Adipocyte (in vitro differentiated cells): ENCODE results near the gene ARHGAP5.

Experiments used
- DNase-seq: peaks from one replicate; pipeline ENCODE4 v3.0.0-alpha.2; 2015; ENCODE audit warnings: low read depth
- H3K27me3 ChIP-seq: replicated peaks from 2 replicates; pipeline ENCODE4 v1.7.0; 2013; ENCODE audit warnings: mild to moderate bottlenecking, low read length, moderate library complexity; ENCODE audit not compliant: control insufficient read depth, insufficient read depth
- H3K36me3 ChIP-seq: 2 replicates; pipeline ENCODE4 v1.7.0; 2013; ENCODE audit warnings: low read length, mild to moderate bottlenecking, moderate library complexity; ENCODE audit not compliant: control insufficient read depth, insufficient read depth, severe bottlenecking
- H3K4me1 ChIP-seq: 2 replicates; pipeline ENCODE4 v1.7.0; 2013; ENCODE audit warnings: mild to moderate bottlenecking, low read length, moderate library complexity; ENCODE audit not compliant: control insufficient read depth, insufficient read depth
- H3K4me3 ChIP-seq: 2 replicates; pipeline ENCODE4 v1.7.0; 2013; ENCODE audit warnings: mild to moderate bottlenecking, low read length, moderate library complexity
- H3K9ac ChIP-seq: 2 replicates; pipeline ENCODE4 v1.7.0; 2013; ENCODE audit warnings: mild to moderate bottlenecking, low read length, moderate library complexity
- H3K9me3 ChIP-seq: 2 replicates; pipeline ENCODE4 v1.7.0; 2013; ENCODE audit warnings: mild to moderate bottlenecking, low read length, moderate library complexity; ENCODE audit not compliant: control insufficient read depth

Gene ARHGAP5

GRCh38 chr14:32090686-32091085 lies 13.6 kb downstream of the ARHGAP5 start:
- H3K27me3 ChIP-seq: no peaks in the 10 kb centered on the region
- DNase-seq: no peak
- H3K4me3 ChIP-seq: no peak overlapping the region
- H3K9me3 ChIP-seq: no peaks in the 10 kb centered on the region
- H3K36me3 ChIP-seq: peaks cover 43% of the 10 kb centered on the region
- no peak overlapping the region for H3K9ac ChIP-seq
- H3K4me1 ChIP-seq: no peaks in the 10 kb centered on the region

DNA sequence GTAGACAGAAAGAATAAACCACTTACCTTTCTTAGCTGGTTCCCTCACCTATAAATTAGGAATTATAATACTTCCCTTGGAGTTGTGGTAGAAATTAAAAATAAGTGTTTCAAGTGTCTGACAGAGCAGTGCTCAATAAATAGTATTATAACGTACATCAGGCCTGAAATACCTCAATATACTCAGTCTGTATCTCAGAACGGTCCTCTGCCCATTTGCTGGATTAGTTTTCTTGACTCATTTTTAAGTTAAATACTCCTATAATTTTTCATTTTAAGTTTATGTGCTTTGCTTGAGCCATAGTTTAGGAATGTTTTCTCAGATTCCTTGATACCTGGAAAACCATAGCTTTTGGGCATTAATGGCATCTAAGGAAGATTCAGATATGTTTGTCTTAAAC lies 22.4 kb downstream of the ARHGAP5 start:
- Histone ChIP-seq H3K9me3 (no peaks in the 10 kb centered on the region), H3K4me1 (peaks cover 3% of the 10 kb centered on the region), H3K4me3 (no peak overlapping the region), H3K36me3 (peaks cover 23% of the 10 kb centered on the region), H3K9ac (no peak overlapping the region), H3K27me3 (no peaks in the 10 kb centered on the region)
- DNase-seq: no peak

DNA sequence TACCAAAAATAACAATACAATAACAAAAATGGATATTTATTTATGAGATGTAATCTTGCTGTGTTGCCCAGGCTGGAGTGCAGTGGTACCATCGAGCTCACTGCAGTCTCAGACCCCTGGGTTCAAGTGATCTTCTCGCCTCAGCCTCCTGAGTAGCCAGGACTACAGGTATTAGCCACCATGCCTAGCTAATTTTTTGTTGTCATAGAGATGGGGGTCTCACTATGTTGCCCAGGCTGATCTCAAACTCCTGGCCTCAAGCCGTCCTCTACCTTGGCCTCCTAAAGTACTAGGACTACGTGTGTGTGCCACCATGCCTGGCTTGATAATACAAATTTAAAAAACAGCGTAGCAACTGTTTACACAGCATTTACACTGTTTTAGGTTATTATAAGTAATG lies 23.1 kb downstream of the ARHGAP5 start:
- no peaks in the 10 kb centered on the region for H3K27me3 ChIP-seq
- peaks cover 9% of the 10 kb centered on the region for H3K4me1 ChIP-seq
- no peak overlapping the region for H3K9ac ChIP-seq
- H3K9me3 ChIP-seq: no peaks in the 10 kb centered on the region
- peaks cover 17% of the 10 kb centered on the region for H3K36me3 ChIP-seq
- DNase-seq: no peak
- no peak overlapping the region for H3K4me3 ChIP-seq

GRCh38 chr14:32102152-32102787 lies 25.2 kb downstream of the ARHGAP5 start:
- no peak for DNase-seq
- no peak overlapping the region for H3K9ac ChIP-seq
- no peak overlapping the region for H3K4me3 ChIP-seq
- H3K9me3 ChIP-seq: no peaks in the 10 kb centered on the region
- H3K36me3 ChIP-seq: peaks cover 13% of the 10 kb centered on the region
- H3K27me3 ChIP-seq: no peaks in the 10 kb centered on the region
- H3K4me1 ChIP-seq: peaks cover 13% of the 10 kb centered on the region

GRCh38 chr14:32102968-32103367 lies 25.9 kb downstream of the ARHGAP5 start:
- peak; percentile 44 for DNase-seq
- H3K9me3 ChIP-seq: no peaks in the 10 kb centered on the region
- peaks cover 13% of the 10 kb centered on the region for H3K36me3 ChIP-seq

DNA sequence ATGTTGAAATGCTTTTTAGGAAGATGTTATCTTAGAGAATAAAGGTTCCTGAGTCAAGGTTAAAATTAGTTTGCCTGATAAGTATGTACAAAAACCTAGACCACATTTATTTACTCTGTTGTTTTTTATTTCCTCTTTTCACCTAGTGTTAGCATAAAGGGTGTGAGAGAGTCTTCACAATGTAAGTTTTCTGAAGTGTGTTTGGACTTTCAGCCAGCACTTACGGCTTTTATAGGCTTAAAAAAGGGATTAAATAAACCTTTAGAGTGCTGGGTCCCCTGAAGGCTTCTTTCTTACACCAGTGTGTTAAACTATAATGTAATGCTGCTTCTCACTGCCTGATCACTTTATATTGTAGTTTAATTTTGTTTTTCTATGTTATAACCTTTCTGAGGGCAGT lies 27.2 kb downstream of the ARHGAP5 start:
- peaks cover 13% of the 10 kb centered on the region for H3K36me3 ChIP-seq
- no peak overlapping the region for H3K4me3 ChIP-seq
- DNase-seq: no peak
- H3K9ac ChIP-seq: no peak overlapping the region
- H3K4me1 ChIP-seq: peaks cover 13% of the 10 kb centered on the region
- H3K27me3 ChIP-seq: no peaks in the 10 kb centered on the region
- no peaks in the 10 kb centered on the region for H3K9me3 ChIP-seq

More at GRCh38 chr14:32102968-32103367, 25.9 kb downstream of the ARHGAP5 start:
- Histone ChIP-seq H3K4me1 (peaks cover 13% of the 10 kb centered on the region), H3K4me3 (no peak overlapping the region), H3K27me3 (no peaks in the 10 kb centered on the region), H3K9ac (no peak overlapping the region)

DNA sequence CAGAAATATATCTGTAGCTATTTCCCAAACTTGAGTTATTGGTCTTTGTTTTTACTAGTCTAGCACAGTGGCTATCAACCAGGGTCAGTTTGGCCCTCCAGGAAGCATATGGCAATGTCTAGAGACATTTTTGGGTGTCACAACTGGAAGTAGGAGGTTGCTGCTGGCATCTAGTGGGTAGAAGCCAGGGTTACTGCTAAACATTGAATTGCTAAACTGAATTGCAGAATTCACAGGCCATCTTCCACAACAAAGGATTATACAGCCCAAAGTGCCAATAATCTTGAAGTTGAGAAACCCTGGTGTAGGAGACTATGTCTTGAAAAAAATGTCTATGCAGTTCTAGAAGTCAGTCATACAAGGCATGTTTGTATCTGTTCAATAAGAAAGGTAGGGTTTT lies 27.7 kb downstream of the ARHGAP5 start:
- DNase-seq: no peak
- H3K27me3 ChIP-seq: no peaks in the 10 kb centered on the region
- H3K9ac ChIP-seq: no peak overlapping the region
- H3K4me1 ChIP-seq: peaks cover 13% of the 10 kb centered on the region
- no peak overlapping the region for H3K4me3 ChIP-seq
- H3K9me3 ChIP-seq: no peaks in the 10 kb centered on the region
- peaks cover 9% of the 10 kb centered on the region for H3K36me3 ChIP-seq

DNA sequence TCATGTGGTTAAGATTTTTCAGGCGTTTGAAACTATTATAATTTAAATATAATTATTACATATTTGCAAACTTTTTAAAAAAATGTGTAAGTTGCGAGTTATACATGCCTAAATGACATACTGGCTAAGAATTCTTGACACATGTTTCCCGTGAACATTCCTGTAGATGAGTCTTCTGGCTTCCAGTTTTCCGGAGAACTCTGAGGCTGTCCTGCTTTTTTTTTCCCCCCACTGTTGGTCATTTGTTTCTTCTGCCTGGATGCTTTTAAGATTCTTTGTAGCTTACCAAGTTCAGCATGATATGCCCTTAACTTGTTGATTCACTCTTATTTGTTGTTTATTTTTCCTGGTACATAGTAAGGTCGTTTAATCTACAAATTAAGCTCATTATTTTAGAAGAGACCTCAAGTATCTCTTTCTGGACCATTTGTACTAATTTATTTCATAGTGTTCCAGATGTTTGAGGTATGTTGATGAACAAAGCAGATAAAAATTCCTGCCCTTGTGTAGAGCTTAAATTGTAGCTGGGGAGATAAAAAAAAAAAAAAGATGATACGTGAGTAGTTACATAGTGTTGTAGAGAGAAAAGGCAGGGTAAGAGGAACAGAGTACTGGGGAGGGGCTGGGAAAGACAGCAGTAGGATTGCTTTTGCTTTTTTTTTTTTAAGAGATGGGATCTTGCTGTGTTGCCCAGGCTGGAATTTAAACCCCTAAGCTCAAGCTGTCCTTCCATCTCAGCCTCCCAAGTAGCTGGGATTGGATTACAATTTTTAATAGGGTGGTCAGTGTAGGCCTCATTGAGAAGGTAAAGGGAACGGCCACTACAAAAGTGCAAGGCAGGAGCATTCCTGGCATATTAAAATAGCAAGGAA lies 32.8 kb downstream of the ARHGAP5 start:
- Histone ChIP-seq H3K9me3 (no peaks in the 10 kb centered on the region), H3K27me3 (no peaks in the 10 kb centered on the region), H3K4me3 (no peak overlapping the region), H3K4me1 (peaks cover 7% of the 10 kb centered on the region), H3K9ac (no peak overlapping the region), H3K36me3 (no peaks in the 10 kb centered on the region)
- peak; percentile 73 for DNase-seq

GRCh38 chr14:32110548-32110896 lies 33.4 kb downstream of the ARHGAP5 start:
- no peaks in the 10 kb centered on the region for H3K36me3 ChIP-seq
- no peak for DNase-seq
- H3K9ac ChIP-seq: no peak overlapping the region
- H3K27me3 ChIP-seq: no peaks in the 10 kb centered on the region
- peaks cover 1% of the 10 kb centered on the region for H3K4me1 ChIP-seq
- no peaks in the 10 kb centered on the region for H3K9me3 ChIP-seq
- no peak overlapping the region for H3K4me3 ChIP-seq

- no peak overlapping the region for H3K9ac ChIP-seq
- no peaks in the 10 kb centered on the region for H3K9me3 ChIP-seq
- no peaks in the 10 kb centered on the region for H3K4me1 ChIP-seq
- H3K36me3 ChIP-seq: peaks cover 31% of the 10 kb centered on the region
- no peak overlapping the region for H3K4me3 ChIP-seq
- no peaks in the 10 kb centered on the region for H3K27me3 ChIP-seq
- DNase-seq: peak; percentile 59
Measured at GRCh38 chr14:32121536-32121935, 44.4 kb downstream of the ARHGAP5 start.

- Histone ChIP-seq H3K27me3 (no peaks in the 10 kb centered on the region), H3K36me3 (peaks cover 31% of the 10 kb centered on the region), H3K9me3 (no peaks in the 10 kb centered on the region), H3K4me3 (no peak overlapping the region), H3K9ac (no peak overlapping the region), H3K4me1 (no peaks in the 10 kb centered on the region)
- DNase-seq: peak; percentile 45
Measured at GRCh38 chr14:32121948-32122347, 44.8 kb downstream of the ARHGAP5 start.
